ENCODE data around the gene RTP1. TPM values are rescaled to one million over a fixed set of nuclear protein-coding genes. Genes with fewer than 3 reads are reported as not detected.

The RTP1 gene
- total and polyA plus RNA-seq, 9 of the 15 experiments (the other 6 are each of a cell fraction or from before 2014, with no cell fraction given) = not detected

Other genes with a start within 250 kb of the RTP1 start
- gene RPL39L, start 58.0 kb upstream of the RTP1 start, total RNA-seq (2014; rRNA removed) = 114 and 122 TPM in 2 replicates
- gene RPL39L, start 58.0 kb upstream of the RTP1 start, total RNA-seq (2014; rRNA removed; fragmentation: Illumina TruSeq; extraction: Trizol) = 45.5 and 52.2 TPM in 2 replicates
- gene RPL39L, start 58.0 kb upstream of the RTP1 start, total RNA-seq (2015; rRNA removed; fragmentation: Illumina TruSeq; extraction: Trizol) = 62.0 and 65.9 TPM in 2 replicates
- gene RPL39L, start 58.0 kb upstream of the RTP1 start, total RNA-seq (2021) = 36.5 and 38.7 TPM in 2 replicates
- 64.4 and 74.1 TPM in 2 replicates for gene RPL39L, start 58.0 kb upstream of the RTP1 start, polyA plus RNA-seq (2011; rRNA removed)
- 44.5 and 58.3 TPM in 2 replicates for gene RPL39L, start 58.0 kb upstream of the RTP1 start, polyA plus RNA-seq (2014; fragmentation: Illumina TruSeq; extraction: Trizol)
- gene RPL39L, start 58.0 kb upstream of the RTP1 start, polyA plus RNA-seq (2014; fragmentation: Nextera tagmentation; extraction: Ambion mirVana) = 10 to 100 TPM; 15.0 to 31.4 TPM
- 62.8 and 81.0 TPM in 2 replicates for gene RPL39L, start 58.0 kb upstream of the RTP1 start, polyA plus RNA-seq (2014; rRNA removed)
- 0.16 TPM in 1 of 2 replicates, not detected in the other for gene MASP1, start 94.3 kb downstream of the RTP1 start, total RNA-seq (2014; rRNA removed)
- 0.16 and 0.22 TPM in 2 replicates for gene MASP1, start 94.3 kb downstream of the RTP1 start, total RNA-seq (2014; rRNA removed; fragmentation: Illumina TruSeq; extraction: Trizol)
- gene MASP1, start 94.3 kb downstream of the RTP1 start, total RNA-seq (2015; rRNA removed; fragmentation: Illumina TruSeq; extraction: Trizol) = not detected in 2 replicates
- gene MASP1, start 94.3 kb downstream of the RTP1 start, total RNA-seq (2021) = 0.13 and 0.22 TPM in 2 replicates
- gene MASP1, start 94.3 kb downstream of the RTP1 start, polyA plus RNA-seq (2011; rRNA removed) = 0.22 and 0.24 TPM in 2 replicates
- 0.03 and 0.24 TPM in 2 replicates for gene MASP1, start 94.3 kb downstream of the RTP1 start, polyA plus RNA-seq (2014; fragmentation: Illumina TruSeq; extraction: Trizol)
- under 1 TPM; 0.18 to 0.24 TPM for gene MASP1, start 94.3 kb downstream of the RTP1 start, polyA plus RNA-seq (2014; fragmentation: Nextera tagmentation; extraction: Ambion mirVana)
- not detected in 2 replicates for gene MASP1, start 94.3 kb downstream of the RTP1 start, polyA plus RNA-seq (2014; rRNA removed)
- gene RTP4, start 170.9 kb downstream of the RTP1 start, total RNA-seq (2014; rRNA removed) = not detected in 2 replicates
- gene RTP4, start 170.9 kb downstream of the RTP1 start, total RNA-seq (2014; rRNA removed; fragmentation: Illumina TruSeq; extraction: Trizol) = not detected in 2 replicates
- gene RTP4, start 170.9 kb downstream of the RTP1 start, total RNA-seq (2015; rRNA removed; fragmentation: Illumina TruSeq; extraction: Trizol) = not detected in 2 replicates
- not detected in 2 replicates for gene RTP4, start 170.9 kb downstream of the RTP1 start, total RNA-seq (2021)
- gene RTP4, start 170.9 kb downstream of the RTP1 start, polyA plus RNA-seq (2011; rRNA removed) = not detected in 2 replicates
- not detected in 2 replicates for gene RTP4, start 170.9 kb downstream of the RTP1 start, polyA plus RNA-seq (2014; fragmentation: Illumina TruSeq; extraction: Trizol)
- under 1 TPM; 0.06 to 0.17 TPM for gene RTP4, start 170.9 kb downstream of the RTP1 start, polyA plus RNA-seq (2014; fragmentation: Nextera tagmentation; extraction: Ambion mirVana)
- gene RTP4, start 170.9 kb downstream of the RTP1 start, polyA plus RNA-seq (2014; rRNA removed) = not detected in 2 replicates